GM10248 (cell line): Measurements from ENCODE around the gene S1PR4.

Experiments
- CTCF ChIA-PET: fragments of 300-600 bp; sonication (Branson Sonifier 250); formaldehyde crosslinking; extraction: SDS; loops from one replicate; lab custom pipeline; 2021; ENCODE audit warnings: antibody characterized with exemption; lab: Yijun Ruan, JAX
- POLR2A ChIA-PET: fragments of 350-650 bp; sonication (Branson Sonifier 250); formaldehyde crosslinking; extraction: SDS; loops from one replicate; lab custom pipeline; 2020; ENCODE audit warnings: antibody characterized with exemption; lab: Yijun Ruan, JAX
- DNase-seq: peaks from one replicate; pipeline ENCODE4 v3.0.0; 2012; ENCODE audit errors: extremely low spot score
- TF ChIP-seq, protein P1 (sequence below): IDR thresholded peaks from 2 replicates; pipeline ENCODE4 v1.5.1; 2012; ENCODE audit warnings: mild to moderate bottlenecking, low read depth; ENCODE audit errors: extremely low read depth, missing control alignments, control extremely low read depth

The S1PR4 gene

DNA sequence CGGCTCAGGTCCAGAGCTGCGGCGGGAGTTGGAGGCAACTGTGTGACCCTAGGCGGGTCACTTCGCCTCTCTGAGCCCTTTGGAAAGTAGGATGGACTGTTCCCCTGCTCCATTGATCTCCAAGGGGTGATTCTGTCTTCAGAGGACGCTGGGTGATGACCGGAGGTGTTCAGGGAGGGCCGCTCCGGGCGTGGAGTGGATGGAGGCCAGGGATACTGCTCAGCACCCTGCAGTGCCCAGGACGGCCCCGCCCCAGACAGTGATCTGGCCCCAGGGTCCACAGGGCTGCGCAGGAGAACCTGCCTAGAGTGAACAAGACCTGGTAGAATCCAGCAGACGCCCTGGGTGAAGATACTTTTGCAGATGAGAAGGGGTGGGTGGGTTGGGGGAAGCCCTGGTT lies 14.1 kb downstream of the S1PR4 start:
- ChIA-PET POLR2A (no interaction called here), CTCF (no interaction called here)
- TF ChIP-seq, protein P1, sequence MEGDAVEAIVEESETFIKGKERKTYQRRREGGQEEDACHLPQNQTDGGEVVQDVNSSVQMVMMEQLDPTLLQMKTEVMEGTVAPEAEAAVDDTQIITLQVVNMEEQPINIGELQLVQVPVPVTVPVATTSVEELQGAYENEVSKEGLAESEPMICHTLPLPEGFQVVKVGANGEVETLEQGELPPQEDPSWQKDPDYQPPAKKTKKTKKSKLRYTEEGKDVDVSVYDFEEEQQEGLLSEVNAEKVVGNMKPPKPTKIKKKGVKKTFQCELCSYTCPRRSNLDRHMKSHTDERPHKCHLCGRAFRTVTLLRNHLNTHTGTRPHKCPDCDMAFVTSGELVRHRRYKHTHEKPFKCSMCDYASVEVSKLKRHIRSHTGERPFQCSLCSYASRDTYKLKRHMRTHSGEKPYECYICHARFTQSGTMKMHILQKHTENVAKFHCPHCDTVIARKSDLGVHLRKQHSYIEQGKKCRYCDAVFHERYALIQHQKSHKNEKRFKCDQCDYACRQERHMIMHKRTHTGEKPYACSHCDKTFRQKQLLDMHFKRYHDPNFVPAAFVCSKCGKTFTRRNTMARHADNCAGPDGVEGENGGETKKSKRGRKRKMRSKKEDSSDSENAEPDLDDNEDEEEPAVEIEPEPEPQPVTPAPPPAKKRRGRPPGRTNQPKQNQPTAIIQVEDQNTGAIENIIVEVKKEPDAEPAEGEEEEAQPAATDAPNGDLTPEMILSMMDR = no peak
- DNase-seq = no peak

- ChIA-PET POLR2A (no interaction called here), CTCF (interaction anchor here (1.0 kb wide), 1 partner anchor 243 kb away, joined by 3 read pairs; no protein-coding TSS in a partner anchor)
- no peak for DNase-seq
- TF ChIP-seq, protein P1 = no peak
These were observed 14.9 kb downstream of the S1PR4 start for GRCh38 chr19:3193256-3194105.

DNA sequence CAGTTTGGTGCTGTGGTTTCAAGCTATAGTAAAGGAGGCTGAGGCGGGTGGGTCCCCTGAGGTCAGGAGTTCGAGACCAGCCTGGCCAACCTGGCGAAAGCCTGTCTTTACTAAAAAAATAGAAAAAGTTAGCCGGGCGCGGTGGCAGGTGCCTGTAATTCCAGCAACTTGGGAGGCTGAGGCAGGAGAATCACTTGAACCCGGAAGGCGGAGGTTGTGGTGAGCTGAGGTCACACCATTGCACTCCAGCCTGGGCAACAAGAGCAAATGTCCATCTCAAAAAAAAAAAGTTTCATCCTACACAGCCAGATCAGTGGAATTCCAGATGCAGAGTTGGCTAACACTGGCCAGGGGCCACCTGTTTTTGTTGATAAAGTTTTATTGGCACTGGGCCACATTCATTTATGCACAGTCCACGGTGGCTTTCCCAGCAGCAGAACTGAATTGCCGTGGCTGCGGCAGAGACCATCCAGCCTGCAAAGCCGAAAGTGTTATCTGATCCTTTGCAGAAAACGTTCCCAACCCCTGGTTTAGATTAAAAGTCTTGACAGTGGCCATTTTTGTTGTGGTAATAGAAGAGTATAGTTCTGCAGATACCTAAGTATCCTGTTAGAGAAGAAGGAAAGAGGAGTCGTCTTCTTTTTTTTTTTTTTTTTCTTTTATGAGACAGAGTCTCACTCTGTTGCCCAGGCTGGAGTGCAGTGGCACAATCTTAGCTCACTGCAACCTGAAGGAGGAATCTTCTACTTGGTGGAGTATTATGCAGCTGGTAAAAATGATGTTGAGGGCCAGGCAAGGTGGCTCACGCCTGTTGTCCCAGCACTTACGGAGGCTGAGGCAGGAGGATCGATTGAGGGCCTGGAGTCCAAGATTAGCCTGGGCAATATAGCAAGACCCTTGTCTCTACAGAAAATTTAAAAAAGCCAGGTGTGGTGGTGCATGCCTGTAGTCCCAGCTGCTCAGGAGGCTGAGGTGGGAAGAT lies 15.8 kb downstream of the S1PR4 start:
- TF ChIP-seq, protein P1 = no peak
- no peak for DNase-seq
- CTCF ChIA-PET = interaction anchor here (1.0 kb wide), 2 partner anchors 9 to 244 kb away, joined by 3 read pairs; no protein-coding TSS in a partner anchor
- POLR2A ChIA-PET = no interaction called here

GRCh38 chr19:3196064-3196932 lies 17.7 kb downstream of the S1PR4 start:
- POLR2A ChIA-PET = no interaction called here
- DNase-seq = no peak
- TF ChIP-seq, protein P1 = no peak
- CTCF ChIA-PET = no interaction called here

GRCh38 chr19:3196933-3197205 lies 18.3 kb downstream of the S1PR4 start:
- ChIA-PET CTCF (no interaction called here), POLR2A (no interaction called here)
- no peak for DNase-seq
- TF ChIP-seq, protein P1 = no peak
